H1 (cell line): ENCODE results near the gene MRPS10. TPM values are rescaled to one million over a fixed set of nuclear protein-coding genes. Genes with fewer than 3 reads are reported as not detected.

Source experiments
- CTCF ChIA-PET: fragments of 300-600 bp; sonication (Branson Sonifier 250); formaldehyde crosslinking; loops from one replicate; lab custom pipeline; 2021; ENCODE audit not compliant: partially characterized antibody; lab: Charles Lee
- POLR2A ChIA-PET: fragments of 300-600 bp; sonication (Branson Sonifier 250); formaldehyde crosslinking; loops from one replicate; lab custom pipeline; 2021; ENCODE audit warnings: inconsistent platforms; ENCODE audit not compliant: partially characterized antibody; lab: Charles Lee
- DNase-seq, 2 experiments: peaks; one replicate each; pipeline versions ENCODE4 v3.0.0 to v3.0.0-alpha.2; 2010 to 2022; ENCODE audit warnings: low spot score in 2 of 2, low read depth in 1 of 2, mixed read lengths in 1 of 2
- FAIRE-seq: peaks from 2 replicates; lab custom pipeline; 2011; peaks lifted over from hg19 to GRCh38; lab: Jason Lieb, UNC
- H2AFZ ChIP-seq: 2 replicates; pipeline ENCODE4 v1.8.1; 2012; ENCODE audit warnings: low read length, inconsistent platforms
- H2AK5ac ChIP-seq: 2 replicates; pipeline ENCODE4 v1.6.1; 2013; ENCODE audit warnings: low read depth, low read length
- H2BK120ac ChIP-seq: replicated peaks from 2 replicates; pipeline ENCODE3; 2013; ENCODE audit warnings: low read depth, low read length, inconsistent platforms
- H2BK12ac ChIP-seq: 2 replicates; pipeline ENCODE4 v1.6.1; 2013; ENCODE audit warnings: low read depth, low read length
- H2BK15ac ChIP-seq: 2 replicates; pipeline ENCODE4 v1.6.1; 2013; ENCODE audit warnings: low read length
- H2BK20ac ChIP-seq: 2 replicates; pipeline ENCODE4 v1.6.1; 2013; ENCODE audit warnings: low read length
- H2BK5ac ChIP-seq: 2 replicates; pipeline ENCODE4 v1.6.1; 2013; ENCODE audit warnings: low read depth, low read length
- H3K14ac ChIP-seq: 2 replicates; pipeline ENCODE4 v1.6.1; 2013; ENCODE audit warnings: inconsistent platforms; ENCODE audit not compliant: insufficient read length
- H3K18ac ChIP-seq: 2 replicates; pipeline ENCODE4 v1.6.1; 2013; ENCODE audit warnings: low read length; ENCODE audit errors: extremely low read depth
- H3K23ac ChIP-seq: 2 replicates; pipeline ENCODE4 v1.6.1; 2013; ENCODE audit warnings: inconsistent platforms; ENCODE audit not compliant: insufficient read length
- H3K23me2 ChIP-seq: 2 replicates; pipeline ENCODE4 v1.6.1; 2013; ENCODE audit warnings: low read depth, low read length
- H3K27ac ChIP-seq: 2 replicates; pipeline ENCODE4 v1.6.1; 2011; ENCODE audit warnings: low read depth, low read length, inconsistent platforms
- H3K27me3 ChIP-seq, 4 experiments: replicated peaks in 1 of 4; 1 replicate in 1 of 4; 2 replicates in 3 of 4; pipeline versions ENCODE4 v1.6.1 to v1.8.1; 2011 to 2013; ENCODE audit warnings: low read length in 3 of 4, mild to moderate bottlenecking in 3 of 4, inconsistent platforms in 2 of 4, mixed read lengths in 2 of 4, moderate library complexity in 1 of 4; ENCODE audit not compliant: control insufficient read depth in 3 of 4, insufficient read depth in 3 of 4; ENCODE audit errors: extremely low read depth in 1 of 4
- H3K36me3 ChIP-seq, 4 experiments: 2 replicates each; pipeline versions ENCODE4 v1.6.1 to v1.8.1; 2011 to 2013; ENCODE audit warnings: mild to moderate bottlenecking in 4 of 4, low read length in 3 of 4, moderate library complexity in 2 of 4, control low read depth in 1 of 4, inconsistent platforms in 1 of 4; ENCODE audit not compliant: insufficient read depth in 4 of 4, control insufficient read depth in 2 of 4
- H3K4ac ChIP-seq: replicated peaks from 2 replicates; pipeline ENCODE3; 2013; ENCODE audit warnings: low read length, low read depth, mixed read lengths, inconsistent platforms; ENCODE audit not compliant: insufficient read length
- H3K4me1 ChIP-seq, 4 experiments: replicated peaks in 1 of 4; 1 replicate in 1 of 4; 2 replicates in 3 of 4; pipeline versions ENCODE4 v1.6.1 to v1.8.1; 2011 to 2013; ENCODE audit warnings: low read length in 3 of 4, inconsistent platforms in 2 of 4, mixed read lengths in 1 of 4; ENCODE audit not compliant: insufficient read depth in 4 of 4, control insufficient read depth in 3 of 4
- H3K4me2 ChIP-seq, 2 experiments: 2 replicates each; pipeline versions ENCODE4 v1.6.1 to v1.8.1; 2011 to 2013; ENCODE audit warnings: low read depth in 2 of 2, low read length in 2 of 2, control low read depth in 1 of 2, inconsistent platforms in 1 of 2, mild to moderate bottlenecking in 1 of 2; ENCODE audit not compliant: insufficient read depth in 1 of 2
- H3K4me3 ChIP-seq, 4 experiments: fragments of 200-600, 300-600 bp in 1 of 4; sonication (generic), shearing (Covaris generic), sonication (Bioruptor Twin) in 1 of 4; 2 replicates each; pipeline versions ENCODE4 v1.5.1 to v1.8.1; 2011 to 2016; ENCODE audit warnings: low read length in 4 of 4, low read depth in 3 of 4, control low read depth in 2 of 4, inconsistent platforms in 2 of 4, mild to moderate bottlenecking in 2 of 4, mixed read lengths in 1 of 4, moderate library complexity in 1 of 4; ENCODE audit not compliant: insufficient read depth in 2 of 4; ENCODE audit errors: extremely low read depth in 1 of 4
- H3K56ac ChIP-seq: replicated peaks from 2 replicates; pipeline ENCODE3; 2013; ENCODE audit warnings: low read depth, mild to moderate bottlenecking, mixed read lengths, low read length, inconsistent platforms; ENCODE audit not compliant: insufficient read length
- H3K79me1 ChIP-seq: 2 replicates; pipeline ENCODE4 v1.6.1; 2013; ENCODE audit warnings: low read depth, low read length, control low read depth
- H3K79me2 ChIP-seq, 2 experiments: 2 replicates each; pipeline versions ENCODE4 v1.6.1 to v1.8.1; 2012 to 2013; ENCODE audit warnings: low read length in 2 of 2, mild to moderate bottlenecking in 2 of 2, inconsistent platforms in 1 of 2; ENCODE audit not compliant: insufficient read depth in 2 of 2, control insufficient read depth in 1 of 2
- H3K9ac ChIP-seq, 4 experiments: replicated peaks in 1 of 4; 1 replicate in 1 of 4; 2 replicates in 3 of 4; pipeline versions ENCODE4 v1.6.1 to v1.8.1; 2011 to 2013; ENCODE audit warnings: low read depth in 3 of 4, low read length in 3 of 4, control low read depth in 2 of 4, mild to moderate bottlenecking in 2 of 4, moderate library complexity in 2 of 4, inconsistent platforms in 1 of 4; ENCODE audit errors: extremely low read depth in 1 of 4
- H3K9me3 ChIP-seq, 2 experiments: 2 replicates each; pipeline versions ENCODE4 v1.6.1 to v1.8.1; 2012 to 2013; ENCODE audit warnings: mild to moderate bottlenecking in 2 of 2, moderate library complexity in 2 of 2, control low read depth in 1 of 2, inconsistent platforms in 1 of 2, low read depth in 1 of 2, low read length in 1 of 2, mixed read lengths in 1 of 2; ENCODE audit not compliant: insufficient read depth in 2 of 2
- H4K20me1 ChIP-seq, 2 experiments: replicated peaks in 1 of 2; 2 replicates each; pipeline versions ENCODE3 to v1.8.1; 2011 to 2013; ENCODE audit warnings: inconsistent platforms in 2 of 2, low read length in 2 of 2, mild to moderate bottlenecking in 1 of 2; ENCODE audit not compliant: insufficient read depth in 2 of 2, control insufficient read depth in 1 of 2
- H4K5ac ChIP-seq: 2 replicates; pipeline ENCODE4 v1.6.1; 2013; ENCODE audit warnings: low read length, low read depth, mixed read lengths, inconsistent platforms; ENCODE audit not compliant: insufficient read length
- H4K8ac ChIP-seq: 2 replicates; pipeline ENCODE4 v1.8.0; 2013; ENCODE audit warnings: mild to moderate bottlenecking, moderate library complexity, low read length, inconsistent platforms; ENCODE audit not compliant: insufficient read depth; ENCODE audit errors: extremely low read depth
- H4K91ac ChIP-seq: replicated peaks from 2 replicates; pipeline ENCODE3; 2013; ENCODE audit warnings: low read length, mixed read lengths, inconsistent platforms; ENCODE audit not compliant: insufficient read length
- JUND ChIP-seq: IDR thresholded peaks from 2 replicates; pipeline ENCODE4 v1.6.1; 2011; ENCODE audit warnings: mild to moderate bottlenecking, improper control_type of control experiment, low read length
- NRF1 ChIP-seq: IDR thresholded peaks from 2 replicates; pipeline ENCODE4 v1.6.1; 2011; ENCODE audit warnings: mild to moderate bottlenecking, low read depth, low read length, improper control_type of control experiment
- SAP30 ChIP-seq: fragments of 300-600 bp; sonication (generic); IDR thresholded peaks from 2 replicates; pipeline ENCODE4 v1.7.1; 2012; ENCODE audit warnings: low read length, moderate library complexity, mild to moderate bottlenecking, inconsistent platforms; ENCODE audit not compliant: insufficient read depth, insufficient replicate concordance
- WGBS, 2 experiments: shearing (Covaris generic) in 1 of 2; methylation state at CpG; one replicate each; pipeline versions ENCODE4 v1.1.6 to v1.1.7; 2013 to 2015; ENCODE audit warnings: low lambda C conversion rate in 2 of 2, mixed read lengths in 2 of 2, inconsistent platforms in 1 of 2, low coverage in 1 of 2, missing lambda C conversion rate in 1 of 2; ENCODE audit not compliant: insufficient replicate concordance in 2 of 2, insufficient coverage in 1 of 2, insufficient read length in 1 of 2; ENCODE audit errors: extremely low coverage in 1 of 2, missing lambda C conversion rate in 1 of 2; 5-methylcytosine and 5-hydroxymethylcytosine counted together
- polyA plus RNA-seq, 7 experiments: library from polyadenylated mRNA; depleted of rRNA in 3 of 7; stranded (reverse) in 5 of 7; unstranded in 2 of 7; fragments of >200 nt in 5 of 7; fragments of 200-250 nt in 2 of 7; gene quantifications; 1 replicate in 5 of 7; 2 replicates in 1 of 7; 4 replicates in 1 of 7; pipeline versions ENCODE4 v1.2.1 to v1.2.3, GENCODE V29; 2011 to 2013; ENCODE audit warnings: missing spikeins in 2 of 7, mixed read lengths in 2 of 7
- total RNA-seq: library from RNA; stranded (reverse); fragmentation: NEBNext Ultra II Directional; extraction: Animal tissue kit (Norgen Biotek cat#: 25700); gene quantifications from 2 replicates; pipeline ENCODE4 v1.2.1, GENCODE V29; 2021
- TF ChIP-seq, protein P1 (sequence below), 3 experiments: IDR thresholded peaks; 1 replicate in 2 of 3; 2 replicates in 1 of 3; pipeline versions ENCODE4 v1.5.1 to v1.6.1; 2011; ENCODE audit warnings: low read length in 3 of 3, mild to moderate bottlenecking in 3 of 3, inconsistent platforms in 2 of 3, low read depth in 1 of 3, moderate library complexity in 1 of 3; ENCODE audit not compliant: insufficient read depth in 1 of 3; ENCODE audit errors: control extremely low read depth in 1 of 3

The MRPS10 gene
- total and polyA plus RNA-seq, 2 of the 8 experiments (the other 6 are each of a cell fraction or from before 2014, with no cell fraction given): 20.5 to 33.6 TPM

DNA sequence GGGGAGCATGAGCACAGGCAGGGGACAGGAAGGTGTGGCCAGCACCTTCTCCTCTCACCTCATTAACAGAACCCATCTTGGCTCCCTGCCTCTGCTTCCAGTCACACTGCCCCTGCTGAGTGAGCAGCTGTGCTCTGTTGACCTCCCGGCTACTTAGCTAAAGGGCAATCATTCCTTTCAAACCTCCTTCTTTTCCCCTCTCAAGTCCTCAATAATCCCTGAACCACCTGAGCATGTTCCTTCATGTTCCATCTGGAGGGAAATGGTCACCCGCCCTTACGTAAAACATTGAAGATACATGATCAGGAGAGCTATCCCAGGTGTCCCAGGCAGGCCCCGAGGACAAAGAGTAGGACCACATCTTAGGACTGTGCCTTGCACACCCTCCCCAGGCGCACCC, 21.7 kb upstream of the MRPS10 start:
- no peak overlapping the region for H4K91ac ChIP-seq
- H3K27me3 ChIP-seq: no peaks in the 10 kb centered on the region
- no peak overlapping the region for H3K4ac ChIP-seq
- H3K9ac ChIP-seq: no peak overlapping the region
- POLR2A ChIA-PET: interaction anchor here (0.9 kb wide), 1 partner anchor 9 kb away, joined by 4 read pairs; no protein-coding TSS in a partner anchor
- no peak overlapping the region for H3K14ac ChIP-seq
- no peak overlapping the region for H2BK15ac ChIP-seq
- H4K5ac ChIP-seq: no peak overlapping the region
- no peak for TF ChIP-seq JUND
- no peak for TF ChIP-seq SAP30
- no peak for TF ChIP-seq NRF1
- TF ChIP-seq, protein P1, sequence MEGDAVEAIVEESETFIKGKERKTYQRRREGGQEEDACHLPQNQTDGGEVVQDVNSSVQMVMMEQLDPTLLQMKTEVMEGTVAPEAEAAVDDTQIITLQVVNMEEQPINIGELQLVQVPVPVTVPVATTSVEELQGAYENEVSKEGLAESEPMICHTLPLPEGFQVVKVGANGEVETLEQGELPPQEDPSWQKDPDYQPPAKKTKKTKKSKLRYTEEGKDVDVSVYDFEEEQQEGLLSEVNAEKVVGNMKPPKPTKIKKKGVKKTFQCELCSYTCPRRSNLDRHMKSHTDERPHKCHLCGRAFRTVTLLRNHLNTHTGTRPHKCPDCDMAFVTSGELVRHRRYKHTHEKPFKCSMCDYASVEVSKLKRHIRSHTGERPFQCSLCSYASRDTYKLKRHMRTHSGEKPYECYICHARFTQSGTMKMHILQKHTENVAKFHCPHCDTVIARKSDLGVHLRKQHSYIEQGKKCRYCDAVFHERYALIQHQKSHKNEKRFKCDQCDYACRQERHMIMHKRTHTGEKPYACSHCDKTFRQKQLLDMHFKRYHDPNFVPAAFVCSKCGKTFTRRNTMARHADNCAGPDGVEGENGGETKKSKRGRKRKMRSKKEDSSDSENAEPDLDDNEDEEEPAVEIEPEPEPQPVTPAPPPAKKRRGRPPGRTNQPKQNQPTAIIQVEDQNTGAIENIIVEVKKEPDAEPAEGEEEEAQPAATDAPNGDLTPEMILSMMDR (IDR thresholded peaks at IDR 0.05; ENCODE audit: control extremely low read depth in 1 of 3, insufficient read depth in 1 of 3, low read depth in 1 of 3, low read length in 3 of 3): no peak
- H2BK12ac ChIP-seq: no peak overlapping the region
- 88% methylated on average over 5 of the region's 5 CpGs; no CpG with 5 or more reads in 1 of the 2 experiments for WGBS, 2 experiments
- H2BK5ac ChIP-seq: no peak overlapping the region; the same call in 1 of the 2 replicates
- no peak overlapping the region for H3K18ac ChIP-seq
- CTCF ChIA-PET: interaction anchor here (1.2 to 1.4 kb wide), 2 partner anchors 9 to 293 kb away, joined by 3 to 4 read pairs; no protein-coding TSS in a partner anchor
- no peak overlapping the region for H3K4me3 ChIP-seq
- H4K20me1 ChIP-seq: peaks cover 0 to 1% of the 10 kb centered on the region in 2 experiments
- no peak for DNase-seq
- FAIRE-seq: no peak
- no peak overlapping the region for H2BK120ac ChIP-seq
- H2AFZ ChIP-seq: no peak overlapping the region
- H3K56ac ChIP-seq: no peak overlapping the region
- H2BK20ac ChIP-seq: no peak overlapping the region
- H3K36me3 ChIP-seq: peaks cover 4 to 43% (median 17%) of the 10 kb centered on the region in 4 experiments; a peak in 7 of 8 replicates
- no peak overlapping the region for H3K23ac ChIP-seq
- H2AK5ac ChIP-seq: no peak overlapping the region
- no peak overlapping the region for H3K4me2 ChIP-seq
- no peaks in the 10 kb centered on the region for H3K79me2 ChIP-seq
- no peaks in the 10 kb centered on the region for H3K23me2 ChIP-seq
- H4K8ac ChIP-seq: no peak overlapping the region
- no peaks in the 10 kb centered on the region for H3K9me3 ChIP-seq
- no peak overlapping the region for H3K27ac ChIP-seq
- peaks cover 0 to 9% (median 4%) of the 10 kb centered on the region in 4 experiments; a peak in 6 of 7 replicates for H3K4me1 ChIP-seq
- H3K79me1 ChIP-seq: no peaks in the 10 kb centered on the region
